GM21723 (cell line): ENCODE results near the gene PDE8A.

Experiments
- ATAC-seq: cut with Tn5 transposase; IDR thresholded peaks from one replicate; pipeline ENCODE4 v1.9.1; 2021; ENCODE audit warnings: mild to moderate bottlenecking, moderate library complexity; ENCODE audit not compliant: unreplicated experiment

Gene PDE8A

GRCh38 chr15:85118581-85118980 is 136.9 kb downstream of the PDE8A start:
- no peak for ATAC-seq

DNA sequence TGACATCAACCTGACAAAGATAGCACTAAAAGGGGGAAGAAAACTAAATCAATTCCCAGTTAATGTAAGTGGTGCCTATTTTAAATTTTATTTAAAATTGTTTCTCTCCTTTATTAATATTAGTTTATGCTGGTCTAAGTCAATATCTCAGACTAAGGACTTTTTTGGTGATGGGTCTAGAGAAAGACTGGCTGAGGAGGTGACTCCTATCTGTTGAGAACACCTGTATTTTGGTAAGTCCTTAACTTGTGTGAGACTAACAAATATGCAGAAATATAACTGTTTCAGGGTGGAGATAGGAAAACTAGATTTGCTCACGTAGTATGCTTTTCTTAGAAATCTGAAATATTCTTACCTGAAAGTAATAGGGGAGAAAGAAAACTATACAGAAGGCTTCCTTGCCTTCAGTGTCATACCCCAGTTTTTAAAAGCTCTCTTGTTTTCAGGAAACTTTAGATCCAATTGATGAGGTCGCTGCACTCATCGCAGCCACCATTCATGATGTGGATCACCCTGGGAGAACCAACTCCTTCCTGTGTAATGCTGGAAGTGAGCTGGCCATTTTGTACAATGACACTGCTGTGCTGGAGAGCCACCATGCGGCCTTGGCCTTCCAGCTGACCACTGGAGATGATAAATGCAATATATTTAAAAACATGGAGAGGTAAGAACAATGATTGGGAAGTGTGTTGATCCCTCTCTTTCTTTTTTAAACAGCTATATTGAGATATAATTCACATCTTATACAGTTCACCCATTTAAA is 138.9 kb downstream of the PDE8A start:
- no peak for ATAC-seq

- no peak for ATAC-seq
These were observed 142.5 kb downstream of the PDE8A start for GRCh38 chr15:85124173-85124572.

DNA sequence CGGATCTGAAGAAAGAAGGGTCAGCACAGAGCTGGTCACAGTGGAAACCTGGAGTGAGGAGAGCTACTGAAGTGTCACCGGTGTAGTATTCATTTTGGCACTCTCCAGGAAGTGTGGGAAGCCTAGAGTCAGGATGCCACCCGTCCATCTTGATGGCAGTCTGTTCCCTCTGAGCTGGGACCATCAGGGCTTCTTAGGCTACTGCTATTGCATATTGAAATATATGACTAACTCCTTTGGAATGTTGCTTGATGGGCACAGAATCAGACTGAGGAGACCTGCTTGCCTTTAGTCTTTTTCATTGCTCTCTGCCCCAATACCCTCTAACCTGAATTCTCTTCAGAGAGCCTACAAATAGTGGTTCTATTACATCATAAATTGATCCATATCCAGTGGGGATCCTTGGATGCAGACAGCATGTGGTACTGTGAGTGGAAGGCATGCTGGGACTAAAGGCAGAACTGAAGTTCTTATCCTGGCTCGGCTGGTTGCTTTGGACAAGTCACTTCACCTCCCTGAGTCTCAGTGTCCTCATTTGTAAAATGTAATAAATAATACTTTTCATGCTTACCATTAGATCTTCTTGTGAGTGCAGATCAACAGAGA is 143.5 kb downstream of the PDE8A start:
- no peak for ATAC-seq

DNA sequence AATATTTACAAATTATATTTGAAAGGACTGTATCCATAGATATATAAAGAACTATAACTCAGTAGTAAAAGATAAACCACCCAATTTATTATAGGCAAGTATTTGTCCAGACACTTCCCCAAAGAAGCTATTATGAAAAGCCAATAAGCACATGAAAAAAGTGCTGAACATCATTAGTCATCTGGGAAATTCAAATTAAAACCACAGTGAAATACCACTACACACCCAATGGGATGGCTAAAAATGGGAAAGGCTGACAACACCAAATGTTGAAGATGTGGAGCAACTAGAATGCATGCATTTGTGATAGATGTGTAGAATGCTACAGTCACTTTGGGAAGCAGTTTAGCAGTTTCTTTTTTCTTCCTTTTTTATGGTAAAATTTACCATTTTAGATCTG is 147.0 kb downstream of the PDE8A start:
- no peak for ATAC-seq

GRCh38 chr15:85129881-85130280 is 148.2 kb downstream of the PDE8A start:
- no peak for ATAC-seq

DNA sequence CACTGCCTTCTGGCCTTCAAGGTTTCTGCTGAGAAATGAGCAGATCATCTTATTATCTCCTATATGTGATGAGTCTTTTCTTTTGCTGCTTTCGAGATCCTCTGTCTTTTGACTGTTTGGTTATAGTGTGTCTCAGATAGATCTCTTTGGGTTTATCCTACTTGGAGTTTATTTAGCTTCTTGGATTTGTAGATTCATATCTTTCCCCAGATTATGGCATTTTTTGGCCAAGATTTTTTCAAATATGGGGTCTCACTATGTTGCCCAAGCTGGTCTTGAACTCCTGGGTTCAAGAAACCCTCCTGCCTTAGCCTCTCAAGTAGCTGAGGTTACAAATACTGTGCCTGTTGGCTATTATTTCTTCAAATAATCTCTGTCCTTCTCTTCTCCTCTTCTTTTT is 150.3 kb downstream of the PDE8A start:
- no peak for ATAC-seq

DNA sequence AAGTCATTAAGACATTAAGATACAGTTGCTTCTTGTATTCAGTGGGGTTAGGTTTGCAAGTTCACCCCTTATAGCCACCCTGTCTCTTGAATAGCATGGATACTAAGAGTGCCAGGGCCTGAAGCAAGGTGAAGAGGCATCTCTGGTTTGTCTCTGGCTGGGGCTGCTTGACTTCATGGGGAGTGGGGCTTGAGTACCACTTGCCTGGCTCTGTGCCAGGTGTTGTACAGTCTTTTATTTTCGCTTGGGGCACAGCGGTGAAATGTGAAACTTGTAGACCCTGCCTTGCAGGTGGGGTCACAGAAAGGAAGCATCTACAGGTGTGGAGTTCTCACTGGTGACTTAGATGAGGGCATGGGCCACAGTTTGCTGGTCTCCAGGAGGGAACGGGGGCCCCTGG is 152.1 kb downstream of the PDE8A start:
- no peak for ATAC-seq

- ATAC-seq, result no peak
These were observed 156.0 kb downstream of the PDE8A start for GRCh38 chr15:85137489-85138168.

DNA sequence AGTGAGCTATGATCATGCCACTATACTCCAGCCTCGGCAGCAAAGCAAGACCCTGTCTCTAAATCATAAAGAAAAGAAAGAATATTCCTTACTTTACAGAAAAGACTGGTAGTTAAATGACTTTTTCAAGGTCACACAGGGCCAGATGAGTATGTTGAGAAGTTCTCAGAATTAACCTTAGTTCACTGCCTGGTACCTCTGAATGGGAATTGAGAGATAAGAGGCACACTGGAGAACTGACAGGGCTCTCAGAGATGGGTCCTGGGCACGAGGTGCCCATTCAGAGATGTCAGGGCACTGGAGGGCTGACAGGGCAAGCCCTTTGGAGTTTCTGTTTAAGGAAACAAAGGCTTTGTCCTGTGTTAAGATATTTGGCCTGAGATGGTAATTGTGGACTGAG is 157.7 kb downstream of the PDE8A start:
- ATAC-seq, result no peak

GRCh38 chr15:85141726-85142125 is 160.1 kb downstream of the PDE8A start:
- no peak for ATAC-seq

GRCh38 chr15:85142312-85142711 is 160.7 kb downstream of the PDE8A start:
- ATAC-seq, result no peak

GRCh38 chr15:85149465-85150129 is 167.9 kb downstream of the PDE8A start:
- no peak for ATAC-seq

- no peak for ATAC-seq
These were observed 168.4 kb downstream of the PDE8A start for GRCh38 chr15:85150130-85150480.

GRCh38 chr15:85151145-85151544 is 169.5 kb downstream of the PDE8A start:
- no peak for ATAC-seq

- ATAC-seq, result no peak
These were observed 170.2 kb downstream of the PDE8A start for GRCh38 chr15:85151861-85152260.

- no peak for ATAC-seq
These were observed 172.4 kb downstream of the PDE8A start for GRCh38 chr15:85154061-85154460.

GRCh38 chr15:85155360-85155759 is 173.7 kb downstream of the PDE8A start:
- no peak for ATAC-seq

DNA sequence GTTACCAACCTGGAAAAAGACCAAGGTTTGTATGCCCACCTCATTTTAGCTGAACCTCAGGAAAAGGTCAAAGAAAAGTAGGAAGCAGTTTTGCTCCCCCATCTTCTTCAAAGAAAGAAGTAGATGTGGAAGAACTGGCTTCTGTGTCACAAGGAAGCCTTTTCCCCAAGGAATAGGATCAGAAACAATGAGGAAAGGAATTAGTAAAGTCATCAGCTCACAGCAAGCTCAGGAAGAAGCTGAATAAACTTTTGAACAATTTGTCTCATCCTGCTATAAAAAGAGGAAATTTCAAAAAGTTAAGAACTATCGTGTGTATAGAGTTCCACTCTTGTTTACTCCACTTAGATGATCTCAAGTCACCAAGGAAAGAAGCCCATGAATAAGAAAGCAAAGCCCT is 174.2 kb downstream of the PDE8A start:
- no peak for ATAC-seq

GRCh38 chr15:85157344-85157743 is 175.7 kb downstream of the PDE8A start:
- no peak for ATAC-seq

GRCh38 chr15:85162237-85162636 is 180.6 kb downstream of the PDE8A start:
- no peak for ATAC-seq
